HS-27A (cell line): ENCODE results near the gene ENTPD2.
A peak's percentile ranks its signal among the peaks of the same experiment; 100 is the strongest.

Experiments used
- DNase-seq: peaks from one replicate; pipeline ENCODE4 v3.0.0-alpha.2; 2012; ENCODE audit warnings: low read depth, missing footprints

ENTPD2 gene

DNA sequence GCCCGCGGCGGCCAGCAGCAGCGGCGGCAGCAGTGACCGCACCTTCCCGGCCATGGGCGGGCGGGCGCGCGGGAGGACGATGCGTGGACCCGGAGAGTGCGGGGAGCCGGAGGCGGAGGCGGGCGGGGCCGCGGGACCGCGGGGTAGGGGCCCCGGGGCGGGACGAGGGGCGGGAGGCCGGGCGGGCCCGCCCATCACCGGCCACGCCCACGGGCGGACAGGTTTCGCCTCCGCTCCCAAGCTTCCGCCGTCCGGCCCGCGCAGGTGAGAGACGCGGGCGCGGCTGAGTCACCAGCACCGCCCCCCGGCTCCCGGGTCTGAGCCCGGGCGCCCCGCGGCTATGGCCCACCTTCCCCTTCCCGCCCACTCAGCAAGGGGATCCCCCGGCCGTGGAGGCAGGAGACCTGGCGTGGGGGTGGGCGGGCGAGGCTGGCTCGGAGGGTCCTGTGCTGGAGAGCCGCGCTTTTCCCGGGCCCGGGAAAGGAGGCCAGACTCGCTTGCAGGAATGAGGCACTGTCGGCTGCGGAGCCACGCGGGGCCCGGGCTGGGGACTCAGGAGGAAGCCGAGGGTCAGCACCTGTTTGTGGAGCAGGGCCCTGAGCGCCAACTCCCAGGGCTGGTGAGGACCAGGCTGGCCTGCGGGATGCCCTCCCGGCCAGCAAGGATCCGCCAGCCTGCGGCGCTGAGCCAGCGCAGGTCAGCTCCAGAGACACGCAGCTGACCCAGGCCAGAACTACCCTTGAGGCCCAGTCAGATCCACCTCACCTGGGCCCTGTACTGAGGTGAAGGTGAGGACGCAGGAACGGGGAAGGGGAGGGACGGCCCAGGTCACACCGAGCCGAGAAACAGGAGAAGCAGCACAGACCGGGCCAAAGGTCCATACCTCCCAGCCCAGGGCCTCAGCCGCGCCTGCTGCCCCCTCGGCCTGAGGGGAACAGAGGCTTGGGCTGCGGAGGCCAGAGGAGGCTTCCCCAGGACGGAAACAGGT, at the start of gene ENTPD2:
TSS of gene ENTPD2 (minus strand) at position 118 of the 988 bp plus-strand sequence. CDS start at position 54, 64 bp downstream.
- no peak for DNase-seq

- DNase-seq: no peak
These were observed 49.5 kb upstream of the ENTPD2 start for GRCh38 chr9:137103206-137103999.

DNA sequence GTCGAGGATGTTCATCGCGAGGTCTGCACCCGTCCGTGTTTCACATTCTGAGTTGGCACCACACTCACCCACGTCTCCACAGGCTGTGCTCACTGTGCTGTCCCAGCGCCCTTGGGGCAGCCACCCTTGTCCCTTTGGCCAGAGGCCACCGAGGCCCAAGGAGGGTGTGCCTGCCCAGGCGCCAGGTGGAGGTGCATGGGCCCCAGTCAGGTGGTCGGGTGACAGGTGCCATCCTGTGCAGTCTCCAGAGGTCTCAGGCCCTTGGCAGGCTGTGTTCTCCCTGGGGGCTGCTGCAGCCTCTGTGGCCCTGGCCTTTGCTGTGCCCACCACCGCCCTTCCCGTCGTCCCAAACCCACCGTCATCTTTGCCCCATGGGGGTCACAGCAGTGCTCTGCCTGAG, 45.4 kb upstream of the ENTPD2 start:
- no peak for DNase-seq

DNA sequence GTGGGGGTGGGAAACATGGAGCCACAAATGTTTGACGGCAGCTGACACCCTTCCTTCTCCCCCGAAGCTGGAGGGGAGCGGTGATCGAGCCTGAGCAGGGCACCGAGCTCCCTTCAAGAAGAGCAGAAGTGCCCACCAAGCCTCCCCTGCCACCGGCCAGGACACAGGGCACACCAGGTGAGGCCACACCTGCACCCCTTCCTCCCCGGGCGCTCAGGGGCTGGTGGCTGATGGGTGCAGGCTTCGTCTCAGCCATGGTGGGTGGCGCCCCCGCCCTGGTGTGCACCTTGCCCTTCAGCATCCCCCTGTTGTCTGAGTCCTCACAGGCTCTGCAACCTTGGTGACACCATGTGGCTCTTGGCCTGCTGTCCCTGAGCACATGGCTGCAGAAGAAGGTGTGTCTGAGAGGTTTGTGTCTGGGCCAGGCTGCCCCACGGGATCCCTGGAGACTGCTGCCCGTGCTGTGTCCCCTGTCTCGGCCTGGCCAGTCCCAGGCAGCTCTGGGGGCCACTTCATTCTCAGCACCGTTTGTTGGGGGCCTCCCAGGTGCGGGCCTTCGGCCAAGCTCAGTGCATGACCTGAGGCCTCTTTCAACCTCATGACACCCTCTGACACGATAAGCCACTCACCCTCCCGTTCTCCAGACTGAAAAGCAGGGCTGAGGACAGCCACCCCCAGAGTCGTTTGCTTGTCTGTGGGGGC, 44.1 kb upstream of the ENTPD2 start:
- DNase-seq: no peak

- no peak for DNase-seq
These were observed 43.1 kb upstream of the ENTPD2 start for GRCh38 chr9:137096785-137097546.

- DNase-seq: no peak
These were observed 42.0 kb upstream of the ENTPD2 start for GRCh38 chr9:137095664-137096517.

DNA sequence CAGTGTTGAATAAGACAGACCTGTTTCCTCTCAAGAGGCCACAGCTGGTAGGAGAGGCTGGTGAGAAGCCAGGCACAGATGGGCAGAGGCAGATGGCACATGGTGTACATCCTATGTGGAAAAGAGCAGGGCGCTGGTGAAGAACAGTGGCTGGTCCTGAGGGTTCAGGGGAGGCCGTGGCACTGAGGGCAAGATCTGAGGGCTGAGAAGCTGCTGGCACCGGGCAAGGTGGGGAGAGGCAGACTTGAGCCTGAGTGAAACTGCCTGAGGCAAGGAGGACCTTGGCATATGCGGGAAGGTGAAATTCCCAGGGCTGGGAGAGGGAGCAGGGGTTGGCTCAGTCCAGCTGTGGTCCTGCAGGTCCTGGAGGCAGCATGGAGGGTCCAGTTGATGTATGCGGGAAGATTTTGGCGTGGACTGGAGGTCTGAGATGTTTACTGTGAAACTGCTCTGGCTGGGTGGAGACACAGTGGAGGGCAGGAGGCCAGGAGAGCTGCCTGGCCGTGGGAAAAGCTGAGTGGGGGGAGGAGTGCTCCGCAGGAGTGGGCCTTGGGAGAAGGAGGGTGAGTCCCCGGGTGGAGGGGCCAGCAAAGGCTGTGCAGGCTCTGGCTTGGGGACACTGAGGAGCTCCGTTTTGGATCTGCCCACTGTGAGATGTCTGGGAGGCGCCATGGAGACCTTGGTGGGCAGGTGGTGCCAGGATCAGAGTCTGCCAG, 35.5 kb upstream of the ENTPD2 start:
- DNase-seq: no peak

GRCh38 chr9:137088121-137088520, 34.3 kb upstream of the ENTPD2 start:
- no peak for DNase-seq

DNA sequence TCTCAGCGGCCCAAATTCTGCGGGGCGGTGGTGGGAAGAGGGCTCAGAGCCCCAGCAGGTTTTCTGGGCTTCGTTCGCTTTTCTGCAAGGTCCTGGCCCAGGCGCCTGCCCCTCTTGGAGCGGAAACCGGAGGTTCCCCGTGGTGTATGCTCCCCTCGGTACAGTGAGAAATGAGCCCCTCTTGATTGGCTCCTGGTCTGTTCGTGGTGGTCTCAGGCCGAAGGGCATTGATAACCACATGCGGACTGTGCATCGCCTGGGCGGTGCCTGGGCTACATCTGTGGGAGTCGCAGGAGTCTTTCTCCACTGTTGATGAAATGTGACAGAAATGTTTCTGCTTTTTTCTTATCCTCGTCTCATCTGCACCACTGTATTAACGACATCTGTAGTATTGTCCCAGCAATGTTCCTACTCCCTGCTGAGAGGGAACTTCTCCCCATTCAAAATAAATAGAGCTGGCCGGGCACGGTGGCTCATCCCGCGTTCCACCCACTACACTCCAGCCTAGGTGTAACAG, 33.6 kb upstream of the ENTPD2 start:
- no peak for DNase-seq

DNA sequence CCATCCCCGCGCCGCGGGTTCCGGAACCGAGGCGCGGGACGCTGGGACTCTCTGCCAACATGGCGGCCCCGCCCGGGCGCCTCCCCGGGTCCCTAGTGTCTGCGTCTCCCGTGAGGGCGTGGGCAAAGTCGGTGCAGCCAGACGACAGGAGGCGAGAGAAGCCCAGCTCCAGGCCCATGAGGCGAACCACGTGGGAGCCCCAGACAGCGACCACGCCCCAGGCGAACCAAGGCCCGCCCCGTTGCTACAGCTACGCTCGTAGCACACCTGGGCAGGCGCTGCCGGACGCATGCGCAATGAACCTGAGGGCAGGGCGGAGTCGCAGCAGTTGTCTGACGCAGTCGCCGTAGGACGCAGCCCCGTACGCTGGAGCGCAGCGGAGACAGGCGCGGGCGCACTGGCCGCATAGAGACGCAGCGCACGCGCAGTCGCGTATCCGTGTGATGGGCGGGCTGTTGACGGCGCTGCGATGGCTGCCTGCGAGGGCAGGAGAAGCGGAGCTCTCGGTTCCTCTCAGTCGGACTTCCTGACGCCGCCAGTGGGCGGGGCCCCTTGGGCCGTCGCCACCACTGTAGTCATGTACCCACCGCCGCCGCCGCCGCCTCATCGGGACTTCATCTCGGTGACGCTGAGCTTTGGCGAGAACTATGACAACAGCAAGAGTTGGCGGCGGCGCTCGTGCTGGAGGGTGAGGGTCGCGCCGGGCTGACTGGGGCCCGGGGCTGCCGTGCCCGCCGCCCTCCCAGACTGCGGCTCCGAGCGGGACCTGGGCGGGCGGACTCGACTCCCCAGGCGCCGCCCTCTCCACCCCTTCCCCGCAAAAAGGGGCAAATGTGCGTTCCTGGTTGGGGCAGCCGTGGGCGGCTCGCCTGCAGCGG, 32.9 kb upstream of the ENTPD2 start, which contains the start of gene MAN1B1:
TSS of gene MAN1B1 (plus strand) at position 455 of the 878 bp plus-strand sequence. CDS start at position 470, 15 bp downstream.
- DNase-seq: peak; percentile 80

DNA sequence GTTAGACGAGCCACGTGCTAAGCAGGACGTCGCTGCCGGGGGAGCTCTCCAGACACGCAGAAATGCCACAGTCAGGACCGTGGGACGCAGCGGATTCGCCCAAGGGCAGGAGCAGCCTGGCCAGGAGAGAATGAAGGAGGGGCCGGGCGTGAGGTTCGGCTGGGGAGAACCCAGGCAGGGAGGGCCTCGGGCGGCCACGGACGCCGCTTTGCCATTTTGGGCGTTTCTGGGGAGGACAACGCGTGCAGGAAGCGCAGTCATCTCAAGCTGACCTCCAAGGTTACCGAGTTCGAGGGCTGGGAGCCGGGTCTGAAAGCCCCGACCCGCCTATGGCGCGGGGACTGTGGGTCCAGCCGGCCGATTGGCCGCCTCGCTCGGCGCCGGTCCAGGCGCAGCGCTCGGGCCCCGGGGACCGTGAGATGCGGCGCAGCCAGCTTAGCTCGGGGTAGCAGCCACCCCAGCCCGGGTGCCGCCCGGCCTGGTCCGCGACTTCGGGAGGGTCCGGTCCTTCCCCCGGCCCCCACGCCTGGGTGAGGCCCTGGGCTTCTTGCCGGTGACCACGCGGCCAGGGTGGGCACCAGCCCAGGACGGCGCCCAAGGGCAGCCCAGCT, 32.2 kb upstream of the ENTPD2 start:
- no peak for DNase-seq

DNA sequence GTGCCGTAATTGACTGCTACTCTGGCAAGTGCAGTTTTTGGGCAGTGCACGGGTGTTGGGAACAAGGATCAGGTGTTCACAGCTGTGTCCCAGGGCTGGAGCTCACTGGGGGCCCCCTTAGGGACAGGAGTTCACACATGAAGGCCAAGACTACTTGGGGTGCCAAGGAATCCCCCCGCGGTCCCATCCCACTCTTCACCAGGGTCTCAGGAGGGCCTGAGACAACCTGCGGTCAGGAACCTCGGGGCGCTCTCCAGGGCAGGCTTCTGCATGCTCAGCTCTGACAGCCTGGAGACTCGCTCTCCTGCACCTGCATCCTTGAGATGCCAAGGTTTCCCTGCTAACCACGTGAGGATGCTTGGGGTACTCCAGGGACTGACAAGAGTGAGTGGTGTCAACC, 30.7 kb upstream of the ENTPD2 start:
- DNase-seq: no peak

DNA sequence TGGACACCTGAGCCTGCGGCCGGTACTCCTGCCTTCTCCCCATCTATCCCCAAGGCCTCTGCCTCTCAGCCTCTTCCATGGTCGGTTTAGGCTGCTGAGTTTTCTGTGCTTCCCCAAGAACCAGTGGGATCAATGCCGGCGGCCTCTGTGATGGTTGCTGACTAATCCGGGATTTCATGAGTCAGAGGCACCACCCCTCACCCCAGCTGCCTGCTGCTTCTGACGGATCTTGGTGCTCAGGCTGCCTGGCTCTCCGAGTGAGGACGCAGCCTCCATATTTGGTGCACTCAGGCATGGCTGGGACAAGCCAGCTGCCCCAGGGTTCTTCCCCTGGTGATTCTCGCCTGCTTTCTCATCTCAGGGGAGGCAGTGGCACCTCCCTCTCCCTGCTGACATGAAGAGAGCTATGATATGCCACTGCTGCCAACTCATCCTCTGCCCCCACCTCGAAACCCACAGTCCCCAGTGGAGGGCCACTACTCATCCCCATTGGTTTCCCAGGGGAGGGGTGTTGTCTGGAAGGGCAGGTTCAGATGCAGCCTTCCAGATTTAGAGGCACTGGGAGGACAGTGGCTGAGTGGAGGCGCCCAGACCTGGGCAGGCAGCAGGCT, 29.6 kb upstream of the ENTPD2 start:
- DNase-seq: peak; percentile 78

DNA sequence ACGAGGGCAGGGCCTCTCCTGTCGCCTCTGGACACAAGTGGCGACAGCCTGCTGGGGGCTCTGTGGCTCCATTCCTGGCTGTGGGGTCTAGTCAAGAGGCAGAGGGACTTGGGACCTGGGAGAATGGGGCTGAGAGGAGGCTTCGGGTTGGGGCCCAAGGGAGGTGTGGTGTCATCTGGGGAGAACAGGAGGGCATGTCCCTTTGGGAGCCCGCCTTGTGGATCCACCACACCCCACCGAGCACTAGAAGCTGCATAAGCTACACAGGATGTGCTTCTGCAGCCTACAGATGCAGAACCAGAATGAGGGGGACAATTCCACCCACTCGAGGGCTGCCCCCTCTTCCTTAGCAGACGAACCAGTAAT, 29.0 kb upstream of the ENTPD2 start:
- no peak for DNase-seq

- no peak for DNase-seq
These were observed 28.5 kb upstream of the ENTPD2 start for GRCh38 chr9:137082222-137082924.

DNA sequence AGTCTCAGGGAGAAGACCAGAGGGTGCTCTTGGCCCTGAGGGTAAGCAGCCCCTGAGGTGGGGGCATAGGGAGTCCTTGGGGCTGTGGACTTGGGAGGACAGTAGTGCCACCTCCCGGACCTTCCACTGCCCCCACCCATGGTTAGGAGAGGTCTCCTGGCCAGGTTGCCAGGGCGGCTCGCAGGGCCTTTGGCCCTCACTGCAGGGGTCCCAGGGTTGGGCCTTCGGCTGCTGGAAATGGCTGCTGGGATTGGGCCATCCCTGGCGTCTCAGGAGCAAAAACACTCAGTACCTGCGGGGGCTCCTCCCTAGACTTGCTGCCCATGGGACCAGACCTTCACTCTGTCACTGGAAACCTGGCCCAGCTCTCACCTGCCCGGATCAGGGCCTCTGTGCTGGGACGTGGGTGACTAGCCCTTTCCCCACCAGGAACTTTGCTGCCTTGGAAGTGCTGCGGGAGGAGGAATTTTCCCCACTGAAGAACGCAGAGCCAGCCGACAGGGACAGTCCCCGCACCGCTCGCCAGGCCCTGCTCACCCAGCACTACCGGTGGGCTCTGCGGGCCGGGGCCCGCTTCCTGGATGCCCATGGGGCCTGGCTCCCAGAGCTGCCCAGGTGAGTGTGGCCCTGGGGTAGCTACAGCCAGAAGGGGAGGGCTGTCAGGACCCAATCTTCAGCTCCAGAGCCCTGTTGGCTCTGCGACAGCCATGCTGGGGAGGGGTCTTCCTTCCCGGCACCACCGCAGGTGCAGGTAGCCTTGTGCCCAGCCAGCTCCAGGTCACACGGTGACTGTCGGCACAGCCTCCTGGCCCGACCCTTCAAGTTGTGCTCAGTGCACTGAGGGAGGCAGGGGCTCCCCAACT, 26.6 kb upstream of the ENTPD2 start:
- no peak for DNase-seq
